Neural progenitor cell (in vitro differentiated cells): ENCODE results near the gene TWIST2. TPM values are rescaled to one million over a fixed set of nuclear protein-coding genes. Genes with fewer than 3 reads are reported as not detected.

Source experiments
- DNase-seq: peaks from one replicate; pipeline ENCODE4 v3.0.0-alpha.2; 2016; ENCODE audit warnings: low spot score
- H2AFZ ChIP-seq: fragments of 200-600 bp; sonication (generic); replicated peaks from 2 replicates; pipeline ENCODE4 v1.6.1; 2016; ENCODE audit warnings: antibody characterized with exemption
- H3F3A ChIP-seq: fragments of 200-600 bp; sonication (generic); 2 replicates; pipeline ENCODE4 v1.6.1; 2016; ENCODE audit warnings: antibody characterized with exemption, low read depth
- H3K27ac ChIP-seq: fragments of 200-600 bp; sonication (generic); 2 replicates; pipeline ENCODE4 v1.5.1; 2016; ENCODE audit warnings: mild to moderate bottlenecking
- H3K27me3 ChIP-seq: fragments of 200-600 bp; sonication (generic); 2 replicates; pipeline ENCODE4 v1.6.1; 2016; ENCODE audit warnings: mild to moderate bottlenecking, moderate library complexity
- H3K36me3 ChIP-seq: fragments of 200-600 bp; sonication (generic); 2 replicates; pipeline ENCODE4 v1.5.1; 2016
- H3K4me1 ChIP-seq: fragments of 200-600 bp; sonication (generic); 2 replicates; pipeline ENCODE4 v1.6.1; 2016; ENCODE audit warnings: mixed run types
- H3K4me2 ChIP-seq: fragments of 200-600 bp; sonication (generic); 2 replicates; pipeline ENCODE4 v1.6.1; 2016
- H3K4me3 ChIP-seq: fragments of 200-600 bp; sonication (generic); 2 replicates; pipeline ENCODE4 v1.5.1; 2016
- H3K79me2 ChIP-seq: fragments of 200-600 bp; sonication (generic); 2 replicates; pipeline ENCODE4 v1.6.1; 2016; ENCODE audit warnings: low read depth
- H3K9ac ChIP-seq: fragments of 200-600 bp; sonication (generic); 2 replicates; pipeline ENCODE4 v1.6.1; 2016
- H3K9me3 ChIP-seq: fragments of 200-600 bp; sonication (generic); 2 replicates; pipeline ENCODE4 v1.5.1; 2016; ENCODE audit warnings: low read depth
- H4K20me1 ChIP-seq: fragments of 200-600 bp; sonication (generic); 2 replicates; pipeline ENCODE4 v1.6.1; 2016; ENCODE audit warnings: low read depth
- H3K27ac Mint-ChIP-seq: 3 replicates; pipeline ENCODE4 v1.8.0; 2021; ENCODE audit warnings: mixed read lengths
- H3K27me3 Mint-ChIP-seq: 2 replicates; pipeline ENCODE4 v1.8.0; 2022; ENCODE audit warnings: low read depth, mild to moderate bottlenecking, inconsistent platforms, moderate library complexity, mixed read lengths; ENCODE audit not compliant: insufficient read depth
- H3K36me3 Mint-ChIP-seq: 3 replicates; pipeline ENCODE4 v1.8.0; 2021; ENCODE audit warnings: mixed read lengths
- H3K4me1 Mint-ChIP-seq: 3 replicates; pipeline ENCODE4 v1.8.0; 2021; ENCODE audit warnings: mixed read lengths
- H3K4me3 Mint-ChIP-seq: 3 replicates; pipeline ENCODE4 v1.8.0; 2021; ENCODE audit warnings: mild to moderate bottlenecking, moderate library complexity, mixed read lengths
- H3K9me3 Mint-ChIP-seq: 3 replicates; pipeline ENCODE4 v1.8.0; 2020; ENCODE audit warnings: mixed read lengths
- CTCF ChIP-seq: fragments of 200-600 bp; sonication (generic); IDR thresholded peaks from 2 replicates; pipeline ENCODE4 v1.5.1; 2017; ENCODE audit warnings: antibody characterized with exemption, mild to moderate bottlenecking
- EZH2 ChIP-seq: fragments of 200-600 bp; sonication (generic); IDR thresholded peaks from 2 replicates; pipeline ENCODE4 v1.6.1; 2017; ENCODE audit warnings: antibody characterized with exemption, mild to moderate bottlenecking, moderate library complexity
- EZH2phosphoT487 ChIP-seq: fragments of 200-600 bp; sonication (generic); IDR thresholded peaks from 2 replicates; pipeline ENCODE4 v1.6.1; 2017; ENCODE audit warnings: antibody characterized with exemption
- total RNA-seq: library from RNA; depleted of rRNA; stranded (reverse); fragments of >200 nt; gene quantifications from 2 replicates; pipeline ENCODE4 v1.2.3, GENCODE V29; 2015; ENCODE audit warnings: low replicate concordance

TWIST2 gene
- total RNA-seq, 1 donor from 2014 or later: 0.51 TPM

- H3K27ac Mint-ChIP-seq: peak overlapping the region; percentile 86
- TF ChIP-seq EZH2phosphoT487 (no peak), EZH2 (no peak), CTCF (no peak)
- no peak overlapping the region for H3K4me2 ChIP-seq
Measured at GRCh38 chr2:238911376-238912227, 63.7 kb downstream of the TWIST2 start.

GRCh38 chr2:238912228-238912915 is 64.5 kb downstream of the TWIST2 start:
- no peaks in the 10 kb centered on the region for H3K9me3 ChIP-seq
- H3K27ac Mint-ChIP-seq: peak overlapping the region; percentile 92
- H3K27me3 Mint-ChIP-seq: peaks cover 10% of the 10 kb centered on the region
- DNase-seq: no peak
- H3K4me3 Mint-ChIP-seq: no peak overlapping the region
- H4K20me1 ChIP-seq: no peaks in the 10 kb centered on the region
- TF ChIP-seq EZH2phosphoT487: no peak
- TF ChIP-seq CTCF: no peak
- no peak for TF ChIP-seq EZH2
- no peak overlapping the region for H3K9ac ChIP-seq
- no peak overlapping the region for H3K27ac ChIP-seq
- no peak overlapping the region for H3K4me2 ChIP-seq
- no peaks in the 10 kb centered on the region for H3K27me3 ChIP-seq
- peaks cover 2% of the 10 kb centered on the region for H3K36me3 Mint-ChIP-seq
- H3F3A ChIP-seq: peaks cover 8% of the 10 kb centered on the region
- H3K4me1 ChIP-seq: peaks cover 7% of the 10 kb centered on the region
- H2AFZ ChIP-seq: no peak overlapping the region
- H3K9me3 Mint-ChIP-seq: peaks cover 3% of the 10 kb centered on the region
- no peak overlapping the region for H3K4me3 ChIP-seq
- H3K79me2 ChIP-seq: no peaks in the 10 kb centered on the region
- H3K36me3 ChIP-seq: no peaks in the 10 kb centered on the region
- peaks cover 21% of the 10 kb centered on the region for H3K4me1 Mint-ChIP-seq

More at GRCh38 chr2:238911376-238912227, 63.7 kb downstream of the TWIST2 start:
- Histone ChIP-seq H3K27me3 (no peaks in the 10 kb centered on the region), H3K4me3 (no peak overlapping the region), H3K9me3 (no peaks in the 10 kb centered on the region), H3K27ac (no peak overlapping the region), H2AFZ (no peak overlapping the region), H4K20me1 (no peaks in the 10 kb centered on the region), H3F3A (peaks cover 8% of the 10 kb centered on the region), H3K4me1 (peaks cover 7% of the 10 kb centered on the region), H3K79me2 (no peaks in the 10 kb centered on the region), H3K9ac (no peak overlapping the region), H3K36me3 (no peaks in the 10 kb centered on the region)
- Mint-ChIP-seq H3K4me3 (peak overlapping the region; percentile 46), H3K36me3 (peaks cover 2% of the 10 kb centered on the region), H3K27me3 (peaks cover 10% of the 10 kb centered on the region), H3K9me3 (peaks cover 3% of the 10 kb centered on the region), H3K4me1 (peaks cover 21% of the 10 kb centered on the region)
- no peak for DNase-seq

GRCh38 chr2:238912916-238913875 is 65.3 kb downstream of the TWIST2 start:
- Histone ChIP-seq H3K4me1 (peaks cover 7% of the 10 kb centered on the region), H3K27ac (no peak overlapping the region), H4K20me1 (no peaks in the 10 kb centered on the region), H2AFZ (no peak overlapping the region), H3K79me2 (no peaks in the 10 kb centered on the region), H3K9ac (no peak overlapping the region), H3K27me3 (no peaks in the 10 kb centered on the region), H3K4me3 (no peak overlapping the region), H3F3A (peaks cover 4% of the 10 kb centered on the region), H3K4me2 (no peak overlapping the region), H3K36me3 (no peaks in the 10 kb centered on the region), H3K9me3 (no peaks in the 10 kb centered on the region)
- Mint-ChIP-seq H3K4me1 (peaks cover 21% of the 10 kb centered on the region), H3K36me3 (peaks cover 2% of the 10 kb centered on the region), H3K27ac (peak overlapping the region; percentile 92), H3K27me3 (peaks cover 10% of the 10 kb centered on the region), H3K4me3 (no peak overlapping the region), H3K9me3 (peaks cover 3% of the 10 kb centered on the region)
- no peak for TF ChIP-seq CTCF
- TF ChIP-seq EZH2: no peak
- TF ChIP-seq EZH2phosphoT487: no peak
- DNase-seq: no peak
